ENCODE results near the gene KRT79.

- TF ChIP-seq ZNF274 (IDR thresholded peaks at IDR 0.05; ENCODE audit: low read depth, low read length) (no peak), YY1 (IDR thresholded peaks at IDR 0.05; ENCODE audit: insufficient read depth, insufficient read length) (no peak), SUZ12 (IDR thresholded peaks at IDR 0.05; ENCODE audit: extremely low read depth, insufficient read depth, insufficient read length) (no peak)
Observed at GRCh38 chr12:52790427-52791270, 43.5 kb downstream of the KRT79 start.
